Caco-2 (cell line): ENCODE data around the gene NFIA. TPM values are rescaled to one million over a fixed set of nuclear protein-coding genes. Genes with fewer than 3 reads are reported as not detected.

Experiments
- BruUV-seq: library from RNA; stranded (reverse); fragments of 400-500 nt; replicated peaks from 2 replicates; lab custom pipeline; 2021; lab: Mats Ljungman, UMichigan
- CTCF ChIA-PET: fragments of 300-600 bp; sonication (Branson Sonifier 250); formaldehyde crosslinking; loops from one replicate; lab custom pipeline; 2022; ENCODE audit warnings: antibody characterized with exemption; lab: Charles Lee
- POLR2A ChIA-PET: fragments of 300-600 bp; sonication (Branson Sonifier 250); formaldehyde crosslinking; loops from one replicate; lab custom pipeline; 2022; ENCODE audit warnings: antibody characterized with exemption; lab: Charles Lee
- DNase-seq, 2 experiments: peaks; one replicate each; pipeline versions ENCODE4 v3.0.0 to v3.0.0-alpha.2; 2020 to 2022
- H3K27me3 ChIP-seq: replicated peaks from 2 replicates; pipeline ENCODE4 v1.6.0; 2011; ENCODE audit warnings: low read length; ENCODE audit not compliant: control insufficient read depth, insufficient read depth
- H3K36me3 ChIP-seq: 2 replicates; pipeline ENCODE4 v1.5.1; 2011; ENCODE audit warnings: low read length; ENCODE audit not compliant: control insufficient read depth, insufficient read depth
- H3K4me1 ChIP-seq: fragments of 250-450 bp; sonication (Bioruptor Pico); 2 replicates; pipeline ENCODE4 v1.5.1; 2020; ENCODE audit warnings: mild to moderate bottlenecking
- H3K4me3 ChIP-seq: 2 replicates; pipeline ENCODE4 v1.5.1; 2011; ENCODE audit warnings: low read depth, mild to moderate bottlenecking, control low read depth, low read length
- H3K9me3 ChIP-seq: fragments of 250-450 bp; sonication (Bioruptor Pico); 2 replicates; pipeline ENCODE4 v1.5.1; 2020; ENCODE audit warnings: mild to moderate bottlenecking, moderate library complexity
- H3K27ac Mint-ChIP-seq: one replicate; pipeline ENCODE4 v1.8.0; 2022; ENCODE audit warnings: mixed read lengths; ENCODE audit not compliant: unreplicated experiment
- H3K27me3 Mint-ChIP-seq: one replicate; pipeline ENCODE4 v1.8.0; 2022; ENCODE audit warnings: mixed read lengths; ENCODE audit not compliant: insufficient read depth, unreplicated experiment
- H3K36me3 Mint-ChIP-seq: one replicate; pipeline ENCODE4 v1.8.0; 2022; ENCODE audit warnings: mild to moderate bottlenecking, mixed read lengths; ENCODE audit not compliant: insufficient read depth, unreplicated experiment
- H3K4me1 Mint-ChIP-seq: one replicate; pipeline ENCODE4 v1.8.0; 2022; ENCODE audit warnings: low read depth, mixed read lengths; ENCODE audit not compliant: unreplicated experiment
- H3K4me3 Mint-ChIP-seq: one replicate; pipeline ENCODE4 v1.8.0; 2022; ENCODE audit warnings: mild to moderate bottlenecking, moderate library complexity, mixed read lengths; ENCODE audit not compliant: unreplicated experiment
- H3K9me3 Mint-ChIP-seq: one replicate; pipeline ENCODE4 v1.8.0; 2022; ENCODE audit warnings: mixed read lengths; ENCODE audit not compliant: unreplicated experiment
- intact Hi-C: fragments of 100-400 bp; cut with micrococcal nuclease; formaldehyde crosslinking; loops from one replicate; pipeline ENCODE4 v1.10.0; 2022; ENCODE audit not compliant: unreplicated experiment
- total RNA-seq: library from RNA; stranded (reverse); gene quantifications from 2 replicates; pipeline ENCODE4 v1.2.3, GENCODE V29; 2022
- TF ChIP-seq, protein P1 (sequence below), 2 experiments: fragments of 200-600 bp in 1 of 2; IDR thresholded peaks; 1 replicate in 1 of 2; 2 replicates in 1 of 2; pipeline versions ENCODE4 v1.5.1 to v1.8.0; 2011 to 2022; ENCODE audit warnings: antibody characterized with exemption in 1 of 2, control low read depth in 1 of 2, inconsistent platforms in 1 of 2, low read depth in 1 of 2, low read length in 1 of 2, mild to moderate bottlenecking in 1 of 2, moderate library complexity in 1 of 2; ENCODE audit not compliant: insufficient read depth in 1 of 2, severe bottlenecking in 1 of 2, unreplicated experiment in 1 of 2

Gene NFIA
- total RNA-seq, 1 experiment from 2014 or later: 1.4 TPM

- no peak overlapping the region for H3K4me3 ChIP-seq
- Mint-ChIP-seq H3K4me1 (no peaks in the 10 kb centered on the region), H3K27me3 (no peaks in the 10 kb centered on the region), H3K4me3 (no peak overlapping the region), H3K36me3 (no peaks in the 10 kb centered on the region), H3K9me3 (no peaks in the 10 kb centered on the region), H3K27ac (no peak overlapping the region)
- H3K36me3 ChIP-seq: no peaks in the 10 kb centered on the region
- H3K4me1 ChIP-seq: no peaks in the 10 kb centered on the region
- no peaks in the 10 kb centered on the region for H3K9me3 ChIP-seq
- intact Hi-C loops: no loop called here
- no peaks in the 10 kb centered on the region for H3K27me3 ChIP-seq
- ChIA-PET POLR2A (no interaction called here), CTCF (no interaction called here)
- TF ChIP-seq, protein P1, sequence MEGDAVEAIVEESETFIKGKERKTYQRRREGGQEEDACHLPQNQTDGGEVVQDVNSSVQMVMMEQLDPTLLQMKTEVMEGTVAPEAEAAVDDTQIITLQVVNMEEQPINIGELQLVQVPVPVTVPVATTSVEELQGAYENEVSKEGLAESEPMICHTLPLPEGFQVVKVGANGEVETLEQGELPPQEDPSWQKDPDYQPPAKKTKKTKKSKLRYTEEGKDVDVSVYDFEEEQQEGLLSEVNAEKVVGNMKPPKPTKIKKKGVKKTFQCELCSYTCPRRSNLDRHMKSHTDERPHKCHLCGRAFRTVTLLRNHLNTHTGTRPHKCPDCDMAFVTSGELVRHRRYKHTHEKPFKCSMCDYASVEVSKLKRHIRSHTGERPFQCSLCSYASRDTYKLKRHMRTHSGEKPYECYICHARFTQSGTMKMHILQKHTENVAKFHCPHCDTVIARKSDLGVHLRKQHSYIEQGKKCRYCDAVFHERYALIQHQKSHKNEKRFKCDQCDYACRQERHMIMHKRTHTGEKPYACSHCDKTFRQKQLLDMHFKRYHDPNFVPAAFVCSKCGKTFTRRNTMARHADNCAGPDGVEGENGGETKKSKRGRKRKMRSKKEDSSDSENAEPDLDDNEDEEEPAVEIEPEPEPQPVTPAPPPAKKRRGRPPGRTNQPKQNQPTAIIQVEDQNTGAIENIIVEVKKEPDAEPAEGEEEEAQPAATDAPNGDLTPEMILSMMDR (IDR thresholded peaks at IDR 0.05; ENCODE audit: insufficient read depth in 1 of 2, low read depth in 1 of 2, low read length in 1 of 2, severe bottlenecking in 1 of 2, unreplicated experiment in 1 of 2): no peak
- no peak for DNase-seq
- BruUV-seq: no TSS peak
Observed at GRCh38 chr1:61460191-61460590, 377.8 kb downstream of the NFIA start.

- intact Hi-C loops: no loop called here
- Mint-ChIP-seq H3K27me3 (no peaks in the 10 kb centered on the region), H3K27ac (no peak overlapping the region), H3K36me3 (no peaks in the 10 kb centered on the region), H3K9me3 (no peaks in the 10 kb centered on the region), H3K4me1 (no peaks in the 10 kb centered on the region), H3K4me3 (no peak overlapping the region)
- ChIA-PET CTCF (interaction anchor here (0.6 kb wide), 1 partner anchor 11 kb away, joined by 3 read pairs; no protein-coding TSS in a partner anchor), POLR2A (no interaction called here)
- no peak for DNase-seq
- H3K27me3 ChIP-seq: no peaks in the 10 kb centered on the region
- TF ChIP-seq, protein P1 (IDR thresholded peaks at IDR 0.05; ENCODE audit: insufficient read depth in 1 of 2, low read depth in 1 of 2, low read length in 1 of 2, severe bottlenecking in 1 of 2, unreplicated experiment in 1 of 2): no peak
- no peaks in the 10 kb centered on the region for H3K4me1 ChIP-seq
- BruUV-seq: no TSS peak
- H3K9me3 ChIP-seq: no peaks in the 10 kb centered on the region
- no peaks in the 10 kb centered on the region for H3K36me3 ChIP-seq
- no peak overlapping the region for H3K4me3 ChIP-seq
Observed at GRCh38 chr1:61461406-61462384, 379.3 kb downstream of the NFIA start.

- Histone ChIP-seq H3K4me3 (no peak overlapping the region), H3K27me3 (no peaks in the 10 kb centered on the region), H3K36me3 (no peaks in the 10 kb centered on the region), H3K4me1 (no peaks in the 10 kb centered on the region), H3K9me3 (no peaks in the 10 kb centered on the region)
- H3K4me1 Mint-ChIP-seq: no peaks in the 10 kb centered on the region
- H3K4me3 Mint-ChIP-seq: no peak overlapping the region
- no peaks in the 10 kb centered on the region for H3K27me3 Mint-ChIP-seq
- ChIA-PET POLR2A (no interaction called here), CTCF (no interaction called here)
- no TSS peak for BruUV-seq
- H3K9me3 Mint-ChIP-seq: no peaks in the 10 kb centered on the region
- no peak overlapping the region for H3K27ac Mint-ChIP-seq
- intact Hi-C loops: no loop called here
- DNase-seq: no peak
- no peaks in the 10 kb centered on the region for H3K36me3 Mint-ChIP-seq
- TF ChIP-seq, protein P1 (IDR thresholded peaks at IDR 0.05; ENCODE audit: insufficient read depth in 1 of 2, low read depth in 1 of 2, low read length in 1 of 2, severe bottlenecking in 1 of 2, unreplicated experiment in 1 of 2): no peak
Observed at GRCh38 chr1:61462628-61463027, 380.3 kb downstream of the NFIA start.
